Glomerular visceral epithelial cell (primary cell): ENCODE measurements around the gene IKZF1.

ENCODE experiments used
- DNase-seq: peaks from one replicate; pipeline ENCODE4 v3.0.0-alpha.2; 2016; ENCODE audit errors: extremely low spot score

Gene IKZF1

DNA sequence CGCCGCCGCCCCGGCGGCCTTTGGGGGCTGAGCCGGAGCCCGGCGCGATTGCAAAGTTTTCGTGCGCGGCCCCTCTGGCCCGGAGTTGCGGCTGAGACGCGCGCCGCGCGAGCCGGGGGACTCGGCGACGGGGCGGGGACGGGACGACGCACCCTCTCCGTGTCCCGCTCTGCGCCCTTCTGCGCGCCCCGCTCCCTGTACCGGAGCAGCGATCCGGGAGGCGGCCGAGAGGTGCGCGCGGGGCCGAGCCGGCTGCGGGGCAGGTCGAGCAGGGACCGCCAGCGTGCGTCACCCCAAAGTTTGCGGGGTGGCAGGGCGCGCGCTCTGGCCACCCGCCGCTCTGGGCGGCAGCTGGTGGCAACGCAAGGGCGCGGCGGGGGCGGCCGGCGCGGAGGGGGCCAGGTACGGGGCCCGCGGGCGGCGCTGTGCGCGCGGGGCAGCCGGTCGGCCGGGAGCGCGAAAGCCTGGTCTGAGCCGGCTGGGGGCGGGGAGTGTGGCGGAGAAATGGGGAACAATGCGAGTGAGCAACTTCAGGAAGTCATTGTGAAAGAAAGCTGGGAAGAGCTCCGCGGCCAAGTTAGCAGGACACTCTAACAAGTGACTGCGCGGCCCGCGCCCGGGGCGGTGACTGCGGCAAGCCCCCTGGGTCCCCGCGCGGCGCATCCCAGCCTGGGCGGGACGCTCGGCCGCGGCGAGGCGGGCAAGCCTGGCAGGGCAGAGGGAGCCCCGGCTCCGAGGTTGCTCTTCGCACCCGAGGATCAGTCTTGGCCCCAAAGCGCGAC is at the start of gene IKZF1:
IKZF1 (plus strand) TSS at position 588 of the 782 bp plus-strand sequence. CDS start 14,346 bp downstream, outside the sequence.
- DNase-seq = no peak

DNA sequence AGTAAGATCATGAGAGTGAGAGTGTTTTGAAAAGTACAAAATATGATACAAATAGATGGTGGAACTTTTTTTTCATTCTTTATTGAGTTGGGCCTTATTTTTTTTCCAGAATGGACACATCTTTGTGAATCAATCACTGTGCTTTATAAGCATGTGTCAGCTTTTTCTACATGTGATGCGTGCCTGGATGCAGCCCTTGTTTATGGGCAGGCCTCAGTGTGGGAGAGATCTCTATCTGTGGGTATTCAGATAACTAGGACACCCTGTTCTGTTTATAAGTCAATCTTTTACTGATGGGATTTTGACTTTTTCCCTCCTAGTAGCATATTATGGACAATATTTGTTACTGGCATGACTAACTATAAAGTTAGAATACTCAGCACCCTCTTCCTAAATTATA is 42.9 kb upstream of the IKZF1 start:
- DNase-seq = no peak

DNA sequence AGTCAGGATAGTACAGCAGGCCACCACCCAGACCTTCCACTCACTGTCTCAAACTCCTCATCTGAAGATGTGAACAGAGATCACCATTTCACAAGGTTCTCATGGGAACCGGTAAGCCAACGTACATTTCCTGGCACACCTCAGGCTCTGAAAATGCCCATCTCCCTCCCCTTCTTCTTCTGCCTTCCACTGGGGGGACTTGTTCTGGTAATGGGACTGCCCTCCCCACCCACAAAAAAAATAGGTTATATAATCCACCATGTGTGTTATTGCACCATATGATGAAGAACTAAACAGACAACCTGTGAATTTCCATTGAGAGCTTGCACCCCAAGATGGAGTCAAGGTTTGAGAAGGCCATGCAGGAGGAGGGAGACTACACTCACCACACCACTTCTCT is 42.1 kb upstream of the IKZF1 start:
- no peak for DNase-seq

DNA sequence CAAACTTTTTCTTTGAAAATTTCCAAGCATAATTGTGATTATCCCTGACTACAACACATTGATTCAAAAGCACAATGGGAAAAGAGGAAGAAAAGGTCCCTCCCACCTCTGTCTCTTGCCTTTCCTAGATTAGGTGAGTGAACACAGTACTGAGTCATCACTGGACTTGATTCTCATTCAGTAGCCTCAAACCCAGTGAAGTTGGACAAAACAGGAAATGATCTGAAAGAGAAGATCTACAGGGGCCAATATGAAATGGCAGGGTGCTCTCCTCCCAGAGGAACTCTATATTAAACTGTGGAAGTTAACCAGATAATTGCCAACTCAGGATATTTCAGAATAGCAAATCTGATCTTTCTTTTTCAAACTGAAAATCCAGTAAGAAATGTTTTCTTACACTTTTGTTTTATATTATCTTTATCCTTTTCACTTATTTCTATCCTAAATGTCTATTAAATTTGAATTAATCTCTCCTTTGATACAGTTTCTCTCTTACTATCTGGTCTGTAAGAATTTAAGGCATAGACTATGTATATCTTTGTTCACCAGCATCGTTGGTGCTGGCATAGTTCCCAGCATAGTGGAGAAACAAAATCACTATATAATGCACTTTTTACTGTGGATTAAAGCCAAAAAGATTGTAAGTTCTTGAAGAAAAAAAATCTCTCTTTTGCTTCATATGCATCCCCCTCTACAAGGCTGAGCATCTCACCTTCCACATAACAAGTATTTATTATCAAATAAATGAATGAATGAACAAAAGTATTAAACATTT is 41.4 kb upstream of the IKZF1 start:
- no peak for DNase-seq

DNA sequence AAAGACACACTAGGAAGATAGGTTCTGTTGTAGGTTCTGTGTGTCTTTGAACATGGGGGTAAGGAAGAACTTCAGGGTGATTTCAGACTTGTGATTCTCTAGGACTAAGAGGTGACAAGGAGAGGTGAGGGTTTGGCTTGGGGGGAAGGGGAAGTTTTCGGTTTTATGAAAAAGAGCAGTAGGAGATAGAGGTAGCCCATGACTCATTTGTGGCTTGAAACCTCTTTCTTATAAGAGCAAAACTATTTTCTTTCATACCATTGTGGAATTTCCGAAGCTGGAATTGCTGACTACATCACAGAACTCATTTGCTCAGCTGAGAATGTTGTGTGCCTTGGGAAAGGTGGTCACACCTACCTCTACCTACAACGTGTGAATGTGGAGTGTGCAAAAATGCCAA is 39.6 kb upstream of the IKZF1 start:
- no peak for DNase-seq

DNA sequence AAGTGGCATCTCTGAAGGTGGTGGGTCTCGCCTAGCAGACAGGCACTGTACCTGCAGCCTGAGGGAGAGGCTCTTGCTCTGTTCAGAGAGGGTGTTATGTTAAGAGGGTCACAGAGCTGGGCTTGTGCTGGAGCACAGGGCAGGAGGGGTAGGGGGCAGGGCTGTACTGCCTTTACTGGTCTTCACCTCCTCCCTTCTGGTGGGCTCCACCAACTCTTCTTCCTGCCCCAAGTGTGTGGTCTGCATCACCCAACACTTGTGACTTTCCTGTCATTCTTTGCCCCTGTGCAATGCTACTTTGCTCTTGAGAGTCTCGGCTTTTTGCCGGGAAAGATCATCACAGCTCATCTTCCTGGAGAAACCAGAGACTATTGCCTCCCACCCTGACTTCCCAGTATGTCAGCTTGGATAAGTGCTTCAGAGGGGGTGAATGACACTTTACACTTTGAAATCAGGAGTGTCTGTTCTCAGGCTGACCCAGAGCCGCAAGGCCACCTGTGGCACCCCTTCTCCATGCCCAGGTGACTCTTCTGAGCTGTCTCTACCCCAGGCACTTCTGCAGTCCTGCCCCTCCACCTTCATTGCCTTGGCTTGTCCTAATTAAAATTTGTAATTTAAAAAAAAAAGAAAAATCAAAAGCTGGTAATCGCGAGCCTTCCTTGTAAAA is 38.4 kb upstream of the IKZF1 start:
- no peak for DNase-seq

DNA sequence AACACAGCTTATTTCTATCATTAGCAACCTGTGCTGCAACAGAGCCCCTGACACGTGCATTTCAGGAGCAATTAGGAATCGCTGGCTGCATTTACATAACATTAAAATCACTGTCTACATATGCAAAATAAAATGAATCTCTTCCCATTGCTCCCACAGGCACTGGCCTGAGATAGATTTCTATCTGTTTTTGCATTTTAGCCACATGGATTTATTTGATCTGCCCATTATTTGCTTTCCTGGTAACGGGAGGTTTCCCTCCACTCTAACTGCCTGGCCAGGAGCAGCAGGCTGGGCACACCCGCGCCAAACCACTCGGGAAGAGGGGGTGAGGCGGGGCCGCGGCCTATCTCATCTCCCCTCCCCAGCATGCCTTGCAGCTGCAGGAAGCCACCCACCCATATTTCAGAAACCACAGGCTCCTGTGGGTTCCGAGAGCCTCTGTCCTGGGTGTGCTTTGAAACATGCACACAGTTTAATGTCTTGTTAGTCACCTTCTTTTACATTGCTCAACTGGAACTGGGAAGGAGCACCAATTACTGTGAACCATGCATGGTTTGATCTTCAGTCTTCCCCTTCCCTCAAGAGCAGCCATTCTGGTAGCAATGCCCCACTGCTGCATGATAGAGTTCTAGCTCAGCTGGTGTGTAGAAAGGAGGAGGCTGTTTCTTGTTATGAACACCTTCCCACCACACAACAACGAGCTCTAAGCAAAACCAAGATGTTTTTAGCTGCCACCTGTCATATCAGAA is 37.7 kb upstream of the IKZF1 start:
- no peak for DNase-seq

DNA sequence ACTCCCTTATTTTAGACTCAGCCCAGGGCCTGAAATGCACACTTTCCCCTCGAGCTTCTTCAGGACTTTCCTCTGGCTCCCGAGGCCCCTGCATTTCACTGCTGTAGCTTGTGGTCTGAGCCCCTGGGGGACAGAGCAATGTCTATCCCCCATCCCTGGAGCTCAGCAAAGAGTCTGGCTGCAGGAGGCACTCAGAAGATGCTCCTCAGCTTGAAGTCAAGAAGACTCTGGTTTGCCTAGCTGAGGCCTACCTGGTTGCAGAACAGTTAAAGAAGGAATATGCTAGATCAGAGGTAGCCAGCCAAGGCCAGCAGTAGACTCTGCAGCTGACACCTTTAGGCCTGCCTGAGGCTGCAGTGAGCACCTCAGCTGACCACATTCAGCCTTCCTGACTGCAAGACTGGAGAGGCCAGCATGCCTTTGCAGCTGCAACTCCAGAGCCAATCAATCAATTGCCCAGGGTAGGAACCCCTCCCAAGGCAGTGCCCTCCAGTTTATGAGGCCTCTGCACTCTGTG is 36.9 kb upstream of the IKZF1 start:
- DNase-seq = no peak

DNA sequence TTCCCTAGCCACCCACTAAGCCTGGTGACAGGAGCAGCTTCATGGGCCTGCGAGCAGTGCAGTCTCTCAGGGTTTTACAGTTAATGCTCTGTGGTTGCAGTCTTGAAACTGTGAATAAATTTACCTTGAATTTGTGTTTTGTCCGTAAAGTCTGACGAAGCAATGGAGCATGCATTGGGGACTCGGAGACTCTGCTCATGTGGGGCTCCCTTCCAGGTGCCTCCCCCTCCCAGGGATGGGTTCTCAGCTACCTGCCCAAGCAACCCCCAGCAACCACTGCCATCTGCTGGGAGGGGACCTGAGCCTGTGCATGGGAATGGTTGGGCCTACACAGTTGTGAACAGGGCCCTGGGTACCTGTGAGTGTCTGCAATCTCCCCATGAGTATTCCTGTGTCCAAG is 36.3 kb upstream of the IKZF1 start:
- no peak for DNase-seq

DNA sequence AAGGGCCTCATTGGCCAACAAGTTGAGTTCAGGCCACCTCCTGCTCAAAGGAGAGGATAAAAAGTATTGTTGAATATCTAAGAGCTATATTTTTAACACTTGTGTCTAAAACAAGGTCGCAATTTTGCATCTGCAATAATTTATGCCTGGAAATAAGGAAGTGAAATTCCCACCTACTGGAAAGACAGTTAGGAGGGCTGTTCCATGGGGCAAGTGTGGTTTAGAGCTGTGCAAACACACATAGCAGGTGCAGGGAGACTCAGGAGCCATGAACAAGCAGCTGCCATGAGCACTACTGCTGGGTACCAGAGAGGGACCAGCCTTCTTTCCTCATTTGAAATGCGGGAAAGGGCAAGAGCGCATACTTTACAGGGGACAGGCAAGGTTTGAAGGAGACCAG is 35.5 kb upstream of the IKZF1 start:
- no peak for DNase-seq

DNA sequence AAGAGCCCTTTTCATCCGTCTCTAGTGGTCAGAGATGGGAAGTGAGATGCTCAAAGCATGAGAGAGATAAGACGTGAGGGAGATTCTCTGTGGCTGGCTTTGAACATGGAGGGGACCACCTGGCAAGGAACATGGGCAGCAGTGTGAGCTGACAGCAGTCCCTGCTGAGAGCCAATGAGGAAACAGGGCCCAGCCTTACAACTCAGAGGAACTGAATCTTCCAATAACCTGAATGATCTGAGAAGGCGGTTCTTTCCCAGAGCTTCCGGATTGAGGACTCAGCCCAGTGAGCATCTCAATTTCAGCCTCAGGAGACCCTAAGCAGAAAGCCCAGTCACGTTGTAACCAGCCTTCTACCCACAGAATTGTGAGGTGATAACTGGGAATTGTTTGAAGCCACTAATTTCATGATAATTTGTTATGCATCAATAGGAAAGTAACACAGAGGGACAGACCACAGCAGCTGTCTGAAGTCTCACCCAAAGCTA is 33.9 kb upstream of the IKZF1 start:
- DNase-seq = no peak

DNA sequence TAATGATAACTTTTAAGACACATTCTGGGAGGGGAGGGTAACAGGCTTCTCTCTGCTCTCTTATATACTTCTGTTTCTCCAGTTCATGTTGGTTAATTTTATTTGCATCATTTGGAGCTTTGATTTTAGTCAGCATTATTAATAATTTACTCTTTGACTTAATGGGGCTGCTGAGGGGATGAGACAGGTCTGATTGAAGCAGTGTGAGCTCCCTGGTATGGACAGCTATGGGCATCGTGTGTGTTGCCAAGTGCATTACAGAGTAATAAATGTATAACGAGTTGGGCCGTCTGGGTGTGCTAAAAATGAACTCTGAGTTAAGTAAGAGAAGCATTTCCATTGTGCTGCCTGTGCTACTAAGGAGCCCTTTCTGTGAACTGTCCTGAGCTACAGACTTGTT is 31.7 kb upstream of the IKZF1 start:
- DNase-seq = no peak

DNA sequence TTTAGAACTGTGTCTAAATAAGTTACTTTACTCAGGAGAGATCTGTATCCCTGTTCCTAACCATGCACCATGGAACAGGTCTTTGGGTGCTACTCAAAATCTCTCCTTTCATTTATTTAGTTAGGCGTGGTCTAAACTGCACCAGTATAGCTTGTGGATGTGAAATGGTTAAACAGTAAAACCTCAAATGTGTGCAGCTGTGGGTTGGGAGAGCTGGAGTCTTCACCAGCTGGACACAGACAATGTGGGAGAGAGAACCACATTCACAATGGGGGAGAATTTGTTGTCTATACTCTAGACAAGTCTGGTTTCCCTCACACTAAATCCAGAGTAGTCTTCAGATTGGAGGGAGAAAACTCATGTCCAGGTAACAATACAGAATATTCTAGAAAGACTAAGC is 31.2 kb upstream of the IKZF1 start:
- DNase-seq = no peak

DNA sequence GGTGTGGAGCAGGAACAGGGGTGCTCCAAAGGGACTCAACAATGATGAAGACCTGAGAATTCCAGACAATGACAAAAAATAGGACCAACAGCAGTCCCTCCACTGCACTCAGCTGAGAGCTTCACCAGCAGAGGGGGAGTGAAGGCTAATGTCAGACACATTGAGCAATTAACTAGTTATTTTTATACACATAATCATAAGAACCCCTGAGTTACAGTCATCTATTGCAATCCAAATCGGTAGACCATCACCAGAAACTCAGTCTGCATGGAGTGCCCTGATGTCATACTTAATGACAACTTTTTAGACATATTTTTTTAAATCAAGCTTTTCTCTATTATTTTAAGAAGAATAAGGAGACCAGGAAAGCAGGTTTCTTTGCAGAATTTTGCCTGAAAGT is 30.6 kb upstream of the IKZF1 start:
- DNase-seq = no peak

DNA sequence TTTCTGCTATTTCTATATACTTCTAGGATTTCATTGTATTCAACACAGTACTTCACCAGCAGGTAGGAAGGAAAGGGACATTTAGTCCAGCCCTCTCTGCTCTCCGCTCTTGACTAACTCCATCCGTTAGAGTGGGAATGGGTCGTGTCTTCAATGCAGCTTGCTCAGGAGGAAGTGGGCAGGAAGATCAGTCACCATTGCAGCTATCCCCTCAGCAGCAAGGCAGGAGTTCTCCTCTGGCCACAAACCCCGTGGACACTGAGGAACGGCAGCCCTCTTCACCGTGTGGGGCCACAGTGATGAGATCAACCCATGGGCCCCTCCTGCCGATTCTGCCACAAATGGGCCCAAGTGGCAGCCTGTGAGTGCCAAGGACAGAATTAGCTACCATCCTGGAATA is 30.2 kb upstream of the IKZF1 start:
- DNase-seq = no peak

DNA sequence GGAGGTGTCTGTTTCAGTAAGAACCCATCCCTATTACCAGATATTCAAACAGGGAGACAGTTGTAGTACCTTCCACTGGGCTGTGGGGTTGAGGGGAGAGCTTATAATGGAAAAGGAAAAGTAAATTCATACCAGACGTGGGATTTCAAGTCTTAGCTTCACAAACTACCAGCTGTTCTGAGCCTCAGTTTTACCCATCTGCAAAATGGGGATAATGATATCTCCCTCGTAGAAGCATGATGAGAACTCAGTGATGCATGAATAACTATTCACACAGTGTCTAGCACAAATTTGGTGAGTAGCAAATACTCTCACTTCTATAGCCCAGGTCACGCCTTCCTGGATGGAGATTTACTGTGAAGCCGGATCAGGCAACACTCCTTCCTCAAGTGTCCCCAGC is 29.1 kb upstream of the IKZF1 start:
- DNase-seq = no peak

DNA sequence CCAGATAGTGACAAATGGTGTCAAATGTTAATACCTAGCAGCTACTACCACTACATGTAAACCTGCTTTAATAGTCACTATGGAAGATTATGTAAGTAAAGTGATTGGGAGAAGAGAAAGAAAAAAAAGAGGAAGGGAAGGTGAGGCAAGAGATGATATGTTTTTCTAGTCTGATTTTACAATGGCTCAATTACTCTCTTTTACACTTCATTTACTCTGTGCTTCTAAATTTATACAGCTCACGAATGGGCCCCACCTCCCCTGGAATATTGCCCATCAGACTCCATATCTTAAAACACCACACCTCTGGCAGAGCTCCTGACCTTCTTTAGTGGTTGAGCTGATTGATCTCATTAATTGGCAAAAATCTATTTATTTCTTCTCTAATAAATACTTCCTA is 28.0 kb upstream of the IKZF1 start:
- DNase-seq = no peak

DNA sequence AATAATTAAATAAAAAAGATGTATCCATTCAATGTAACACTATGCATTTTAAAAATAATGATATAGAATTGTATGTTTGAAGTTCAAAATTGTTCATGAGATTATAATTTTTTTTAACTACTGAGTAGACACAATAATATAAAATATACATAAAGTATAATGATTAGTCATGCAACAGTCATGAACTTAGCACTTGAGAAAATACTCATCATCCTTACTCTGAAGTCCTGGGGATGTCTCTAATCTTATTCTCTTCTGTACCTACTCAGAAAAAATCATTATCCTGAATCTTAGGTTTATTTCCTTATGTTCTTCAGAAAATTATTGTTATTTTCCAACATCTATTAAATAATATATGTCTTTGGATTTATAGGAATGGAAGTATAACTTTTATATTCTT is 26.4 kb upstream of the IKZF1 start:
- no peak for DNase-seq

DNA sequence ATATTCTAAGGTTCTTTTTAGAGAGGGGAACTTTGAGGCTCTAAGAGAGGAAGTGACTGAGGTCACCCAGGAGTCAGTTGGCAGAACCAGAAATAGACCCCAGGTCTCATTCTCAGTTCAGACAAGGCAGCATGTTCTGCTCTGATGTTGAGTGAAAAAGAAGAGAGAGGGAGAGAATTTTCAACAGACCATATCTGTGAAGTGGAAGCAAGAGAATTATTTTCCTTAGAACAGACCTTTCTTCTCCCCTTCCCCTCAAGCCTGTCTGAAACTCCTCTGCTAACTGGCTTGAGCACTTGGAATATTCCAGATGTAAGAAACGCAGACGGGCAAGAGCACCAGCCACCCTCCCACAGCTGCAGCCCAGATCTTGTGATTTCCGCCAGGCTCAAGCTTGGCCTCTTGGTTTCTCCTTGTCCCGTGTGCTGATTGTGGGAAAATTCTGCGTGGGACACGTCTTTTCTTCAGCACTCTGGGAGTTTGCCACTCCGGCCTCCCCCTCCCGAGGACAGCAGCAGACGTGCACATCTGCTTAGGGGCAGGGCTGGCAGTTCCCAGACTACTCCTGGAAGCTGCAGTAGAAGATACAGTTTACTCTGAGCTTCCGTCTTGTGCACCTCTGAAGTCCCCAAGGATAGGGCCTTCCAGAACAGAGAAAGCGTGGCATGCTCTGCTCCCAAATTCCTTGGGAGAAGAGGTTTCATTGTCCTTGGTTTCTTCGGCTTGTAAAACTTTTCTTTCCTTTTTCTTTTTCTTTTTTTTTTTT is 22.7 kb upstream of the IKZF1 start:
- no peak for DNase-seq

DNA sequence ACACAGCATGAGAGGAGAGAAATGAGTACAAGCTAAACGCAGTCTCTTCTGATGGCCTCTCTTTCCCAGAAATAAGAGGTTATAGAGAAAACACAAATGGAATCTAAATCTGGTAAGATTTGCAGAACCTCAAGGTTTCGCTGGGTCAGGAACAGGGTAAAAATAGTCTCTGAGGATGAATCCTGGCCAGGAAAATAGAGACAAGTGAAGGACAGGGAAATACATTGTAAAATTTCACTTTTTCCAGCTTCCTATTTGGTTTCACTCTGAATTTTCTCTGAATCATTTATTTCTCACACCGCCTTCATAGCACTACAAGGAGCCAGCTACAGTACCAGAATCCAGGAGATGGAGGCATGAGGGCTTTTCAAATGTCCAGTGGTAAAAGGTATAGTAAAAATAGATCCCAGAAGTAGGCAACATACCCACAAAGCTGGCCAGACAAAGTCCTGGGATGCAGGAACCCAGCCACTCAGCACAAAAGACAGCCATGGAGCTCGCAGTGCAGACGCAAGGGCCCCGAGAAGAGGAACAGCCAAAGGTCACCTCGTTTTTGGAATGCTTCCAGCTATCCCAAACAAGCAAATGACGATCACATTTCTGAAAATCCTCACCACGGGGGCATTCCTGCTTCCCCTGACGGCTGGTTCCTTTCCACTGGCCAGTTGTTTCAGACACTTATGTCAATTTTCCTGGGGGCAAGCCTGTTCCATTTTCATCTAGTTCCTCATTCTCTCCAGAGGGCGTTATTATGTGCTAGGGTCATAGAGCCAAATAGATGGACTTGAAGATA is 21.5 kb upstream of the IKZF1 start:
- DNase-seq = no peak
